SK-N-SH treated with all-trans-retinoic acid at 6 μM for 48 hours (cell line): Measurements from ENCODE around the gene RMND5A.

Experiments used
- ATAC-seq: fragments of 200-7000 bp; cut with Tn5 transposase; 3 replicates; pipeline ENCODE4 v1.9.1; 2020; ENCODE audit warnings: mild to moderate bottlenecking, moderate library complexity
- ARNTL ChIP-seq: fragments of 450-650 bp; formaldehyde crosslinking; IDR thresholded peaks from 2 replicates; pipeline ENCODE4 v1.5.0; 2020; ENCODE audit warnings: low read depth, mild to moderate bottlenecking, moderate library complexity, borderline replicate concordance
- BACH2 ChIP-seq: fragments of 250-450 bp; sonication (Bioruptor Pico); IDR thresholded peaks from 2 replicates; pipeline ENCODE4 v1.9.0; 2021; ENCODE audit warnings: mild to moderate bottlenecking, borderline replicate concordance
- CSDC2 ChIP-seq: fragments of 250-450 bp; sonication (Bioruptor Pico); IDR thresholded peaks from 2 replicates; pipeline ENCODE4 v1.5.0; 2020; ENCODE audit warnings: mild to moderate bottlenecking, moderate library complexity
- CSRNP3 ChIP-seq: fragments of 250-450 bp; sonication (Bioruptor Pico); IDR thresholded peaks from 2 replicates; pipeline ENCODE4 v1.5.1; 2021; ENCODE audit warnings: mild to moderate bottlenecking, moderate library complexity
- ISL1 ChIP-seq: fragments of 250-450 bp; sonication (Bioruptor Pico); IDR thresholded peaks from 2 replicates; pipeline ENCODE4 v2.1.2; 2022; ENCODE audit warnings: mild to moderate bottlenecking, moderate library complexity
- OSR1 ChIP-seq: fragments of 250-450 bp; sonication (Bioruptor Pico); IDR thresholded peaks from 2 replicates; pipeline ENCODE4 v1.8.0; 2022; ENCODE audit warnings: moderate library complexity, mild to moderate bottlenecking, inconsistent platforms
- POU6F1 ChIP-seq: fragments of 250-450 bp; sonication (Bioruptor Pico); IDR thresholded peaks from 2 replicates; pipeline ENCODE4 v1.8.0; 2021; ENCODE audit warnings: low read depth, mild to moderate bottlenecking, moderate library complexity, borderline replicate concordance
- PPARA ChIP-seq: fragments of 250-450 bp; sonication (Bioruptor Pico); IDR thresholded peaks from 2 replicates; pipeline ENCODE4 v1.5.0; 2020; ENCODE audit warnings: mild to moderate bottlenecking, borderline replicate concordance
- RARB ChIP-seq: fragments of 250-450 bp; sonication (Bioruptor Pico); IDR thresholded peaks from 2 replicates; pipeline ENCODE4 v1.8.0; 2021; ENCODE audit warnings: mild to moderate bottlenecking, moderate library complexity
- TCF4 ChIP-seq: fragments of 250-450 bp; sonication (Bioruptor Pico); IDR thresholded peaks from 2 replicates; pipeline ENCODE4 v1.8.0; 2021; ENCODE audit warnings: mild to moderate bottlenecking, moderate library complexity, borderline replicate concordance
- TSHZ2 ChIP-seq: fragments of 250-450 bp; sonication (Bioruptor Pico); IDR thresholded peaks from 2 replicates; pipeline ENCODE4 v1.5.0; 2020; ENCODE audit warnings: mild to moderate bottlenecking, moderate library complexity
- ZC3H10 ChIP-seq: fragments of 250-450 bp; sonication (Bioruptor Pico); IDR thresholded peaks from 2 replicates; pipeline ENCODE4 v1.5.1; 2021; ENCODE audit warnings: mild to moderate bottlenecking, moderate library complexity
- ZFP3 ChIP-seq: fragments of 250-450 bp; sonication (Bioruptor Pico); IDR thresholded peaks from 2 replicates; pipeline ENCODE4 v1.5.0; 2020; ENCODE audit warnings: mild to moderate bottlenecking, moderate library complexity
- ZFP30 ChIP-seq: fragments of 450-650 bp; formaldehyde crosslinking; IDR thresholded peaks from 2 replicates; pipeline ENCODE4 v1.5.0; 2022; ENCODE audit warnings: mild to moderate bottlenecking, moderate library complexity
- ZNF565 ChIP-seq: fragments of 450-650 bp; formaldehyde crosslinking; conservative IDR thresholded peaks from 2 replicates; pipeline ENCODE4 v1.5.0; 2020; ENCODE audit warnings: low read depth, mild to moderate bottlenecking, moderate library complexity
- ZNF8 ChIP-seq: fragments of 450-650 bp; formaldehyde crosslinking; IDR thresholded peaks from 2 replicates; pipeline ENCODE4 v1.5.0; 2020; ENCODE audit warnings: mild to moderate bottlenecking, moderate library complexity

RMND5A gene

GRCh38 chr2:86747711-86748639, 27.9 kb downstream of the RMND5A start (continued):
- TF ChIP-seq CSRNP3 (CRISPR knock-in tag) (no peak), ZNF565 (CRISPR knock-in tag) (no peak), ZC3H10 (CRISPR knock-in tag) (no peak), RARB (CRISPR knock-in tag) (no peak)
- TF ChIP-seq, all 23 proteins: peak for 0

- TF ChIP-seq ZFP30 (CRISPR knock-in tag) (0 out of 2 replicates have a peak, but pooled peaks have one; percentile 32), PPARA (no peak)
- ATAC-seq: no peak
Observed at GRCh38 chr2:86750240-86750839, 30.2 kb downstream of the RMND5A start.

- no peak for ATAC-seq
Observed at GRCh38 chr2:86751778-86752177, 31.7 kb downstream of the RMND5A start.

GRCh38 chr2:86752934-86753333, 32.8 kb downstream of the RMND5A start:
- no peak for ATAC-seq

More at GRCh38 chr2:86751778-86752177, 31.7 kb downstream of the RMND5A start:
- TF ChIP-seq ARNTL (CRISPR knock-in tag) (no peak), TCF4 (CRISPR knock-in tag) (no peak), ZNF8 (CRISPR knock-in tag) (no peak), ZFP3 (CRISPR knock-in tag) (no peak), OSR1 (no peak), TSHZ2 (CRISPR knock-in tag) (no peak), RARB (CRISPR knock-in tag) (no peak), BACH2 (no peak), CSRNP3 (CRISPR knock-in tag) (no peak), CSDC2 (CRISPR knock-in tag) (no peak)

GRCh38 chr2:86753606-86754005, 33.5 kb downstream of the RMND5A start:
- no peak for ATAC-seq
- no peak for TF ChIP-seq POU6F1 (CRISPR knock-in tag)

More at GRCh38 chr2:86752934-86753333, 32.8 kb downstream of the RMND5A start:
- no peak for TF ChIP-seq ARNTL (CRISPR knock-in tag)
- no peak for TF ChIP-seq ISL1 (CRISPR knock-in tag)
